Activated naive CD4-positive, alpha-beta T cell treated with anti-CD3 and anti-CD28 coated beads for 36 hours (primary cell): ENCODE data around the gene TDRD5. TPM values are rescaled to one million over a fixed set of nuclear protein-coding genes. Genes with fewer than 3 reads are reported as not detected.

Experiments used
- CTCF ChIA-PET: fragments of 350-600 bp; sonication (Branson Sonifier 250); formaldehyde crosslinking; loops from one replicate; lab custom pipeline; 2021; ENCODE audit warnings: antibody characterized with exemption; lab: Charles Lee
- DNase-seq: peaks from one replicate; pipeline ENCODE4 v3.0.0-alpha.2; 2020
- H3K27ac Mint-ChIP-seq: one replicate; pipeline ENCODE4 v1.8.0; 2021; ENCODE audit warnings: mild to moderate bottlenecking, mixed read lengths
- H3K27me3 Mint-ChIP-seq: one replicate; pipeline ENCODE4 v1.8.0; 2021; ENCODE audit warnings: low read depth, mixed read lengths
- H3K36me3 Mint-ChIP-seq: one replicate; pipeline ENCODE4 v1.8.0; 2021; ENCODE audit warnings: low read depth, mixed read lengths
- H3K4me1 Mint-ChIP-seq: one replicate; pipeline ENCODE4 v1.8.0; 2021; ENCODE audit warnings: low read depth, mixed read lengths
- H3K4me3 Mint-ChIP-seq: one replicate; pipeline ENCODE4 v1.8.0; 2021; ENCODE audit warnings: mild to moderate bottlenecking, moderate library complexity, mixed read lengths
- H3K9me3 Mint-ChIP-seq: one replicate; pipeline ENCODE4 v1.8.0; 2021; ENCODE audit warnings: mixed read lengths
- intact Hi-C: fragments of 100-400 bp; cut with micrococcal nuclease; formaldehyde crosslinking; loops from one replicate; pipeline ENCODE4 v1.15.1; 2023
- total RNA-seq, 2 experiments: library from RNA; stranded (reverse); gene quantifications; one replicate each; pipeline ENCODE4 v1.2.3, GENCODE V29; 2021

TDRD5 gene
- total RNA-seq, 2 experiments from 2014 or later = not detected

DNA sequence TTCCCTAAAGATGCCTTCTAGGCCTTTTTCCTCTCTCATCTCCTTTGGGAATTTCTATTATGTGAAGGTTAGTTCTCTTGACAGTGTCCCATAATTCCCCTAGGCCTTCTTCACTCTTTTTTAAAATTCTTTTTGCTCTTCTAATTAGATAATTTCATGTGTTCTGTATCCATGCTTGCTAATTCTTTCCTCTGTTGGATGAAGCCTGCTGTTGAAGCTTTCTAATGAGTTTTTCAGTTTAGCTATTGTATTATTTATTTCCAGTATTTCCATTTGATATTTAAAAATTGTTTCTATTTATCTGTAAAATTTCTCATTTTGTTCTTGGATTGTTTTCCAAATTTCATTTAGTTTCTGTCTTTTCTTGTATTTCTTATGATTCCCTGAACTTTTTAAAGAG is 123.0 kb downstream of the TDRD5 start:
- peaks cover 12% of the 10 kb centered on the region for H3K36me3 Mint-ChIP-seq
- intact Hi-C loops = no loop called here
- H3K9me3 Mint-ChIP-seq = peaks cover 49% of the 10 kb centered on the region
- CTCF ChIA-PET = interaction anchor here (0.7 to 2.9 kb wide), 3 partner anchors 8 to 95 kb away, joined by 3 to 10 read pairs (median 4); no protein-coding TSS in a partner anchor
- H3K27me3 Mint-ChIP-seq = no peaks in the 10 kb centered on the region
- H3K4me1 Mint-ChIP-seq = peaks cover 10% of the 10 kb centered on the region
- DNase-seq = no peak
- no peak overlapping the region for H3K27ac Mint-ChIP-seq
- no peak overlapping the region for H3K4me3 Mint-ChIP-seq

DNA sequence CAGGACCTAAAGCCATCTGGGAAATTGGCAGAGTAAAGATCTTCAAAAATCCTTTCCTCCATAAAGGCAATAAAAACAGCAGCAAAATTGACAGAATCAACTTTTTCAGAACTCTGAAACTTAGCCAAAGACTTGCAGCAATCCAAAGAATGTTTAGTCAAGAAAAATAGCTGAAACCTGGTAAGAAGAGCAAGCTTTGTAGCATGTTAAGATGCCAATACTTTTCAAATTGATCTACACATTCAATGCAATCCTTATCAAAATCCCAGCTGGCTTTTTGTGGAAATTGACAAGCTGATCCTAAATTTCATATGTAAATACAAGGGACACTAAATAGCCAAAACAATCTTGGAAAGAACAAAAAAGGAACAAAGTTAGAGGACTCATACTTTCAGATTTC is 127.6 kb downstream of the TDRD5 start:
- DNase-seq = no peak
- H3K27ac Mint-ChIP-seq = no peak overlapping the region
- intact Hi-C loops = no loop called here
- CTCF ChIA-PET = interaction anchor here (0.7 to 1.5 kb wide), 4 partner anchors 10 to 95 kb away, joined by 3 to 5 read pairs (median 4); no protein-coding TSS in a partner anchor
- no peaks in the 10 kb centered on the region for H3K4me1 Mint-ChIP-seq
- peaks cover 46% of the 10 kb centered on the region for H3K9me3 Mint-ChIP-seq
- peaks cover 9% of the 10 kb centered on the region for H3K36me3 Mint-ChIP-seq
- H3K4me3 Mint-ChIP-seq = no peak overlapping the region
- no peaks in the 10 kb centered on the region for H3K27me3 Mint-ChIP-seq

GRCh38 chr1:179728271-179728670 is 136.6 kb downstream of the TDRD5 start:
- DNase-seq = no peak
- Mint-ChIP-seq H3K4me1 (no peaks in the 10 kb centered on the region), H3K27me3 (peaks cover 3% of the 10 kb centered on the region), H3K36me3 (no peaks in the 10 kb centered on the region), H3K27ac (no peak overlapping the region), H3K9me3 (no peaks in the 10 kb centered on the region), H3K4me3 (no peak overlapping the region)
- intact Hi-C loops = no loop called here
- CTCF ChIA-PET = interaction anchor here (1.0 to 4.0 kb wide), 3 partner anchors 21 to 86 kb away, joined by 4 to 19 read pairs (median 8); no protein-coding TSS in a partner anchor

DNA sequence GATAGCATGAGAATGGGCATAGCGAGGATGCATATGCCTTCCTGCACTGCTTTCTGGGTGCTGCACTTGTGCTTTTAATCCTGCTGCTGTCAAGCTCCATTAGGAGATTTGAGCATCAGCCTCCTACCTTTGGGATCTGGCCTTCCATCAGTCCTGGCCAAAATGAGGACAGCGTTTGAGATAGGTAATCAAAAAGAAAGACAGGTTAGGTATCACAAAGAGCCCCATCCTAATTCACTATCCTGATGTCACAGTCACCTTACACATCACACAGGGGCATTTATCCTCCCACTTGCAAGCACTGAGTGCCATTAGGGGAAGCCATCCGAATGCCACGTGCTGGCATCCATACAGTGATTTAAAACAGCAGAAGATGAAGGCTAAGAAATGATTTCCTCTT is 138.2 kb downstream of the TDRD5 start:
- peaks cover 5% of the 10 kb centered on the region for H3K27me3 Mint-ChIP-seq
- intact Hi-C loops = no loop called here
- H3K27ac Mint-ChIP-seq = no peak overlapping the region
- no peak overlapping the region for H3K4me3 Mint-ChIP-seq
- CTCF ChIA-PET = interaction anchor here (0.6 to 2.5 kb wide), 3 partner anchors 19 to 80 kb away, joined by 3 to 12 read pairs (median 7); no protein-coding TSS in a partner anchor
- H3K36me3 Mint-ChIP-seq = no peaks in the 10 kb centered on the region
- no peak for DNase-seq
- no peaks in the 10 kb centered on the region for H3K4me1 Mint-ChIP-seq
- no peaks in the 10 kb centered on the region for H3K9me3 Mint-ChIP-seq

DNA sequence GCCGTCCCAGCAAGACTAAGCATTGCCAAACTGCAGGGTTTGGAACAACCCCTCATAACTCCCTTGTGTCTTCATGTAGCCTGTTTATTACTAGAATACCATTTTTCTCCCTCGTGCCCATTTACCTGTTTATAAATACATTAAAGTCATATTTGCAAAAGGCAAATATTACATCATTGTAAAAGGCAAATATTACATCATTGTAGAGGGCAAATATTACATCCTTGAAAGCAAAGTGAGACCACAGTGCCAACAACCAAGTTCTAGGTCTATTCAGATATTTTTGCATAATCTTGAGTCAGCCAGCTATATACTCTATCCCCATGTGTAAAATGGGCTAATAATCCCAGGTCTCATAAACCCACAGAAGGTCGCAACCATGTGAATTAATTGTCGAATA is 140.0 kb downstream of the TDRD5 start:
- H3K9me3 Mint-ChIP-seq = no peaks in the 10 kb centered on the region
- peaks cover 12% of the 10 kb centered on the region for H3K27me3 Mint-ChIP-seq
- DNase-seq = no peak
- no peaks in the 10 kb centered on the region for H3K4me1 Mint-ChIP-seq
- CTCF ChIA-PET = interaction anchor here (1.0 to 2.5 kb wide), 5 partner anchors 25 to 456 kb away, joined by 3 to 12 read pairs (median 5); no protein-coding TSS in a partner anchor
- H3K36me3 Mint-ChIP-seq = no peaks in the 10 kb centered on the region
- no peak overlapping the region for H3K27ac Mint-ChIP-seq
- H3K4me3 Mint-ChIP-seq = no peak overlapping the region
- intact Hi-C loops = no loop called here

Other genes starting within 250 kb of the TDRD5 start
- gene AXDND1, start 225.9 kb upstream of the TDRD5 start, total RNA-seq = under 1 TPM; 0.57 to 0.67 TPM
- gene NPHS2, start 15.9 kb upstream of the TDRD5 start, total RNA-seq = not detected
- under 1 TPM in 1 of 2 experiments, not detected in 1; 0.10 TPM for gene FAM163A, start 151.5 kb downstream of the TDRD5 start, total RNA-seq